ENCODE measurements around the gene ARL4C.

Gene ARL4C

DNA sequence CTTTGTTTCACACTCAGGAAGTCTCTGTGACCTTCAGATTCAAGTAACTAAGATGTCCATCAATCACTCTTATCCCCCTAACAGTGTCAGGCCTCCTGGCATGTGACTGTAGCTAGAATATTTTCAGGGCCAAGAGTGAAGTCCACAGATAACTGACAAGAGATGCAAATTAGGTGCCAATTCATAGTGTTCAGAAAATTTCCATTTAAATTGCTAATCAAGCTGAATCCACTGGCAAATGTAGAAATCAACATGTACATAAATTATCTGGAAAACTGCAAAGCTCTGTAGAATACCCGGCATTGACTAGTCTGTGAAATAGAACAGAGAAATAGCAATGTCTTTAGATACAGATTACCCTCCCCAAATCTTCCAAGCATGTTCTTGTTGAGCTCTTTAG, 38.6 kb upstream of the ARL4C start:
- in situ Hi-C loops (cut with HindIII; ENCODE audit: low sequenced_read_pairs) = no loop called here
- TF ChIP-seq, protein P1, sequence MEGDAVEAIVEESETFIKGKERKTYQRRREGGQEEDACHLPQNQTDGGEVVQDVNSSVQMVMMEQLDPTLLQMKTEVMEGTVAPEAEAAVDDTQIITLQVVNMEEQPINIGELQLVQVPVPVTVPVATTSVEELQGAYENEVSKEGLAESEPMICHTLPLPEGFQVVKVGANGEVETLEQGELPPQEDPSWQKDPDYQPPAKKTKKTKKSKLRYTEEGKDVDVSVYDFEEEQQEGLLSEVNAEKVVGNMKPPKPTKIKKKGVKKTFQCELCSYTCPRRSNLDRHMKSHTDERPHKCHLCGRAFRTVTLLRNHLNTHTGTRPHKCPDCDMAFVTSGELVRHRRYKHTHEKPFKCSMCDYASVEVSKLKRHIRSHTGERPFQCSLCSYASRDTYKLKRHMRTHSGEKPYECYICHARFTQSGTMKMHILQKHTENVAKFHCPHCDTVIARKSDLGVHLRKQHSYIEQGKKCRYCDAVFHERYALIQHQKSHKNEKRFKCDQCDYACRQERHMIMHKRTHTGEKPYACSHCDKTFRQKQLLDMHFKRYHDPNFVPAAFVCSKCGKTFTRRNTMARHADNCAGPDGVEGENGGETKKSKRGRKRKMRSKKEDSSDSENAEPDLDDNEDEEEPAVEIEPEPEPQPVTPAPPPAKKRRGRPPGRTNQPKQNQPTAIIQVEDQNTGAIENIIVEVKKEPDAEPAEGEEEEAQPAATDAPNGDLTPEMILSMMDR (IDR thresholded peaks at IDR 0.05; ENCODE audit: low read depth, low read length, missing control alignments) = no peak
- no peak for DNase-seq (ENCODE audit: low read depth)

DNA sequence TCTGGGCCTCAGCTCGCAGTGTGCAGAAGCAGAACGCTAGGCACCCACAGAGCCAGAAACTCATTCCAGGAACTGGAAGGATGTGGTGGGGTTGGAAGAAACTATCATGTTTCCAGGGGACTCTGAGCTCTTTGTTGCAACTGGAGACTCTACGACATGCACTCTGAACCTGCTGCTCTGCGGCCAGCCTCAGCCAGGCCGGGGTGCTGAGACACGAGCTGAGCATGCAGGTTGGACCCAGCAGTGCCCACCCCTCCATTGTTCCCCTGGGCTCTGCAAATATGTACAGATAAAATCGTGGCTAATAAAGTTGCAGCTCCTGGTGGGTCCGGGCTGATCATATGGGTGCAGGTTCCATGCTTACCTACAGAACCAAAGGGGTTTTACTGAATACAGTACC, 37.6 kb upstream of the ARL4C start:
- in situ Hi-C loops (cut with HindIII; ENCODE audit: low sequenced_read_pairs) = no loop called here
- DNase-seq (ENCODE audit: low read depth) = no peak
- TF ChIP-seq, protein P1 (IDR thresholded peaks at IDR 0.05; ENCODE audit: low read depth, low read length, missing control alignments) = no peak
- no peak overlapping the region for H3K4me3 ChIP-seq (ENCODE audit: low read depth, low read length)

More for the DNA sequence above, 38.6 kb upstream of the ARL4C start:
- no peak overlapping the region for H3K4me3 ChIP-seq (ENCODE audit: low read depth, low read length)

DNA sequence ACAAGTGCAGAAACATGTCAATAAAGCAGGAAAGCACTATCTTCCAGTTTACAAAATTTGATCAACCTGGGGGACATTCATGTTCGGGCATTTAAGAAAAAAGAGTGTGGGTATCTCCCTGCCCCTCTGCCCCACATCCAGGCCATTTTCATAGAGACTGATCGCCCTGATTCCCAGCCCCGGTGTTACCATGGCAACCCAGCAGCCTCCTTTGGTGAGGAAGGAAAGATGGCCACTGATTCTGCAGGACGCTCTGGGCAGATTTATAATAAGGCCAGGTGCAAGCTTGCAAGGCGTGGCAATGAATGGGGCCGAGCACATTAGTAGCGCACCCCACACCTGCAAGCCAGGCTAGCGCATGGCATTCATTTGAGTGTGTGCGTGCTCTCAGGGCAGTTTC, 36.7 kb upstream of the ARL4C start:
- H3K4me3 ChIP-seq (ENCODE audit: low read depth, low read length) = no peak overlapping the region
- in situ Hi-C loops (cut with HindIII; ENCODE audit: low sequenced_read_pairs) = no loop called here
- DNase-seq (ENCODE audit: low read depth) = no peak
- TF ChIP-seq, protein P1 (IDR thresholded peaks at IDR 0.05; ENCODE audit: low read depth, low read length, missing control alignments) = no peak

DNA sequence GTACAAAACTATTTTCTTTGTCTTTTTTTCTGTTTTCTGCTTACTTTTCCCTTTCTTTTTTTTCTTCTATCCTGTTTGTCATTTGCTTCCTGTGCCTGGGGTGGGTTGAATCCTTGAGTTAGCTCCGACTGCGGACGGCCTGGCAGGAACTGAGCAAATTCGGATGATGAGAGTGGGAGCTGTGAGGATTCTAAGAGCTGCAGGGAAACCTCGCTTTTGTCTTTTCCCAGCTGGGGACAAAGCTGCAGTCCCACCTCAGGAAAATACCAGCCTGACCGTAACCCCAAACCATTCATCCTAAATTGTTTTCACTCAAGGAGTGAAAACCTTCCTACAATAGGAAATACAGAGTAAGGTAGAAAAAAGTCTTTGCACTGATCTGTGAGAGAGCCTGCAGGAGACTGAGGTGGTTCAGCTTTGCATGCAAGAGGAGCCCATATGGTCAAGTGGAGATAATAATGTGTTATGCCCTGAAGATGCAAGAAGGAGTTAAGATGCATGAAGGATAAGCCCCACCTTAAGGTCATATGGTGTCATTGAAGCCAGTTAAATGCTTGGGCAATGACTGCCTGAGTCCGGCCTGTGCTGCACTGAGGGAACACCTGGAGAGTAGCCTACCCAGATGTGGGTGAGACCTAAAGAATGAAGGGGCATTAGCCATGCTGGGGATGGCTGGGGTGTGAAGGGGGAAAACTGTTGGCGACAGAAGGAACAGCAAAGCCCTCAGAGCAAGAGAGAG, 31.7 kb upstream of the ARL4C start:
- TF ChIP-seq, protein P1 (IDR thresholded peaks at IDR 0.05; ENCODE audit: low read depth, low read length, missing control alignments) = no peak
- in situ Hi-C loops (cut with HindIII; ENCODE audit: low sequenced_read_pairs) = no loop called here
- DNase-seq (ENCODE audit: low read depth) = no peak
- no peak overlapping the region for H3K4me3 ChIP-seq (ENCODE audit: low read depth, low read length)

DNA sequence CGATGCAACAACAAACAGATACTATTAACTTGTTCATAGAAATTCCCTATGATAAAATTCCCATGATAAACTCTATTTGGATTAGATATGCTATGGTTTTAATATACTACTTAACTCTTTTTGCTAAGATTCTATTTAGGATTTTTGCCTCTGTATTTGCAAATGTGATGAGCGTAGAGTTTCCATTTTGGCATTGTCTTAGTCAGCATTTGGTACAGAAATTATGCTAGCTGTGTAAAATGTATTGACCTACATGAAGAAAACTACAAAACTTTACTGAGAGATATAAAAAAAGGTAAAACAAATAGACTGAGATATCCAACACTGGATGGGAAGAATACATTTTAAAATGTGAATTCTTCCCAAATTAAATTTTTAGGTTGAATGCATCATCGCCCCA, 29.8 kb upstream of the ARL4C start:
- in situ Hi-C loops (cut with HindIII; ENCODE audit: low sequenced_read_pairs) = no loop called here
- TF ChIP-seq, protein P1 (IDR thresholded peaks at IDR 0.05; ENCODE audit: low read depth, low read length, missing control alignments) = no peak
- no peak overlapping the region for H3K4me3 ChIP-seq (ENCODE audit: low read depth, low read length)
- no peak for DNase-seq (ENCODE audit: low read depth)

DNA sequence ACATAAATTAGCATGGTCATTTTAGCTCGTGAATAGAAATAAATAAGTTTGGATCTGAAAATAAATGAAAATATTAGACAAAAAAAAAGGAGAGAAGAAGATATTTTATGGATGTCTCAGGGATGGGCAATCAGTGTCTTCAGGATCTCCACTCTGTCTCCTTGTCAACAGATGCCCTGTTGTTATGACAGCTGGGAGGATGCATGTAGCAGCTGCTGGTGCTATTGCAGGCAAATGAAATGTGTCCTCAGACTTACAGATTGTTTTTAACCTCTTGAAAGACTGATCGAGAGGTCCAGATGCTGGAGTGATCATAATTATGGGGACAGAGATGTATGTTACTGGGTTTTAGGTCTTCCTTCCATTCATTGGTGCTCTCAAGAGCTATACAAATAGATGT, 24.7 kb upstream of the ARL4C start:
- no peak overlapping the region for H3K4me3 ChIP-seq (ENCODE audit: low read depth, low read length)
- in situ Hi-C loops (cut with HindIII; ENCODE audit: low sequenced_read_pairs) = loop anchor here (25.0 kb wide), 2 partner anchors 384 to 559 kb away; no protein-coding TSS in a partner anchor
- TF ChIP-seq, protein P1 (IDR thresholded peaks at IDR 0.05; ENCODE audit: low read depth, low read length, missing control alignments) = no peak
- DNase-seq (ENCODE audit: low read depth) = no peak

Measured in astrocyte of the cerebellum (primary cell).